Left ventricle myocardium inferior (tissue), 1 donor: ENCODE measurements around the gene ERMARD. TPM values are rescaled to one million over a fixed set of nuclear protein-coding genes. Genes with fewer than 3 reads are reported as not detected.
A peak's percentile ranks its signal among the peaks of the same experiment; 100 is the strongest.

Source experiments
- DNase-seq: peaks from one replicate; pipeline ENCODE4 v3.0.0-alpha.2; 2020
- H3K27ac ChIP-seq: fragments of 200-600 bp; replicated peaks from 2 replicates; pipeline ENCODE4 v1.8.0; 2021
- H3K27me3 ChIP-seq: fragments of 200-600 bp; 2 replicates; pipeline ENCODE4 v1.8.0; 2021; ENCODE audit warnings: low read depth
- H3K36me3 ChIP-seq: fragments of 200-600 bp; 2 replicates; pipeline ENCODE4 v1.8.0; 2021
- H3K4me1 ChIP-seq: fragments of 200-600 bp; 2 replicates; pipeline ENCODE4 v1.8.0; 2021
- H3K4me3 ChIP-seq: fragments of 200-600 bp; 2 replicates; pipeline ENCODE4 v1.8.0; 2021; ENCODE audit warnings: mild to moderate bottlenecking, moderate library complexity
- H3K9me3 ChIP-seq: fragments of 200-600 bp; replicated peaks from 2 replicates; pipeline ENCODE4 v1.8.0; 2021
- CTCF ChIP-seq: fragments of 200-600 bp; IDR thresholded peaks from 2 replicates; pipeline ENCODE4 v1.8.0; 2021; ENCODE audit warnings: antibody characterized with exemption, mild to moderate bottlenecking, borderline replicate concordance
- intact Hi-C: fragments of 100-400 bp; cut with micrococcal nuclease; formaldehyde crosslinking; loops from one replicate; pipeline ENCODE4 v1.11.0; 2022
- total RNA-seq: library from RNA; stranded (reverse); fragmentation: NEBNext Ultra II Directional; extraction: Animal tissue kit (Norgen Biotek cat#: 25700); gene quantifications from one replicate; pipeline ENCODE4 v1.2.1, GENCODE V29; 2021
- donor health status: DM: no; HTN: yes; CAD: no; lungs with severe emphysema.

The ERMARD gene
- total RNA-seq, 1 donor from 2014 or later = 9.3 TPM

- Histone ChIP-seq H3K9me3 (no peaks in the 10 kb centered on the region), H3K27ac (peak overlapping the region; percentile 95), H3K27me3 (no peaks in the 10 kb centered on the region), H3K4me3 (peak overlapping the region; percentile 78), H3K36me3 (peaks cover 7% of the 10 kb centered on the region), H3K4me1 (peaks cover 34% of the 10 kb centered on the region)
- TF ChIP-seq CTCF = peak; percentile 3
- intact Hi-C loops = no loop called here
- DNase-seq = peak; percentile 42
These were observed 28.8 kb upstream of the ERMARD start for GRCh38 chr6:169722362-169723199.

GRCh38 chr6:169723200-169723909, 28.1 kb upstream of the ERMARD start:
- Histone ChIP-seq H3K27me3 (no peaks in the 10 kb centered on the region), H3K4me3 (peak overlapping the region; percentile 78), H3K4me1 (peaks cover 34% of the 10 kb centered on the region), H3K9me3 (no peaks in the 10 kb centered on the region), H3K36me3 (peaks cover 3% of the 10 kb centered on the region), H3K27ac (peak overlapping the region; percentile 95)
- intact Hi-C loops = no loop called here
- TF ChIP-seq CTCF = no peak
- DNase-seq = peak; percentile 87

- DNase-seq = peak; percentile 41
- Histone ChIP-seq H3K36me3 (no peaks in the 10 kb centered on the region), H3K9me3 (no peaks in the 10 kb centered on the region), H3K4me3 (peak overlapping the region; percentile 78), H3K4me1 (peaks cover 34% of the 10 kb centered on the region), H3K27ac (peak overlapping the region; percentile 96), H3K27me3 (no peaks in the 10 kb centered on the region)
- no peak for TF ChIP-seq CTCF
- intact Hi-C loops = no loop called here
These were observed 27.4 kb upstream of the ERMARD start for GRCh38 chr6:169723991-169724493.

- peak within 1 kb of the TSS; percentile 78 for H3K4me3 ChIP-seq
- DNase-seq = peak; percentile 53
- H3K4me1 ChIP-seq = peaks cover 34% of the 10 kb centered on the region
- TF ChIP-seq CTCF = no peak
- intact Hi-C loops = no loop called here
- peak within 1 kb of the TSS; percentile 96 for H3K27ac ChIP-seq
- no peaks in the 10 kb centered on the region for H3K9me3 ChIP-seq
- H3K27me3 ChIP-seq = no peaks in the 10 kb centered on the region
- no peaks in the 10 kb centered on the region for H3K36me3 ChIP-seq
These were observed 26.8 kb upstream of the ERMARD start, which contains the start of gene PHF10 for GRCh38 chr6:169724494-169725124. Gene PHF10, minus strand, starts transcription at chr6:169724500. Its CDS starts 569 bp downstream, at chr6:169723931.
